ENCODE measurements around the gene DLX4.

DNA sequence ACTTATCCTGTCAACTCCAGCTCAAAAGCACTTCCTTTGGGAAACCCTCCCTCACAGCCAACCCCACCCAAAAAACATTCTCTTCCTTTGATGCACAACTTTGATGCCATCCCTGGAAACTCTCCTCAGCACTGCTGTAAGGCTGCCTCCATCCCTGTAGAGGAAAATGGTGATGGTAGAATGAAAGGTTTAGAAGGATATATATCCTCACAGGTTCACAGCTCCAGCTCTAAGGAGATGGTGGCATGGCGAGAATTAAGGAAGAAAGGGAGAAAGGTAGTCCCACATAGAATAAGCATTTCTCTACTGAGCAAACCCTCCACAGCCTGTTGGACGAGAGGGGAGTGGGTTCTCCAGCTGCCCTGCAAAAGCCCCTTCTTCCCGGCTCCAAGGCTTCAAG lies 2.2 kb upstream of the DLX4 start:
- TF ChIP-seq, protein P1, sequence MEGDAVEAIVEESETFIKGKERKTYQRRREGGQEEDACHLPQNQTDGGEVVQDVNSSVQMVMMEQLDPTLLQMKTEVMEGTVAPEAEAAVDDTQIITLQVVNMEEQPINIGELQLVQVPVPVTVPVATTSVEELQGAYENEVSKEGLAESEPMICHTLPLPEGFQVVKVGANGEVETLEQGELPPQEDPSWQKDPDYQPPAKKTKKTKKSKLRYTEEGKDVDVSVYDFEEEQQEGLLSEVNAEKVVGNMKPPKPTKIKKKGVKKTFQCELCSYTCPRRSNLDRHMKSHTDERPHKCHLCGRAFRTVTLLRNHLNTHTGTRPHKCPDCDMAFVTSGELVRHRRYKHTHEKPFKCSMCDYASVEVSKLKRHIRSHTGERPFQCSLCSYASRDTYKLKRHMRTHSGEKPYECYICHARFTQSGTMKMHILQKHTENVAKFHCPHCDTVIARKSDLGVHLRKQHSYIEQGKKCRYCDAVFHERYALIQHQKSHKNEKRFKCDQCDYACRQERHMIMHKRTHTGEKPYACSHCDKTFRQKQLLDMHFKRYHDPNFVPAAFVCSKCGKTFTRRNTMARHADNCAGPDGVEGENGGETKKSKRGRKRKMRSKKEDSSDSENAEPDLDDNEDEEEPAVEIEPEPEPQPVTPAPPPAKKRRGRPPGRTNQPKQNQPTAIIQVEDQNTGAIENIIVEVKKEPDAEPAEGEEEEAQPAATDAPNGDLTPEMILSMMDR (IDR thresholded peaks at IDR 0.05): no peak
- TF ChIP-seq POLR2A (IDR thresholded peaks at IDR 0.05) (no peak), POLR2AphosphoS5 (IDR thresholded peaks at IDR 0.05) (no peak)

Data from transverse colon (tissue), 4 donors.